PC-9 (cell line): ENCODE measurements around the gene CFAP74. TPM values are rescaled to one million over a fixed set of nuclear protein-coding genes. Genes with fewer than 3 reads are reported as not detected.

Experiments used
- BruUV-seq: library from RNA; stranded (reverse); fragments of 400-500 nt; replicated peaks from 2 replicates; lab custom pipeline; 2021; lab: Mats Ljungman, UMichigan
- CTCF ChIA-PET: fragments of 300-600 bp; sonication (Branson Sonifier 250); formaldehyde crosslinking; loops from one replicate; lab custom pipeline; 2022; ENCODE audit warnings: antibody characterized with exemption; lab: Charles Lee
- POLR2A ChIA-PET: fragments of 300-600 bp; sonication (Branson Sonifier 250); formaldehyde crosslinking; loops from one replicate; lab custom pipeline; 2022; ENCODE audit warnings: antibody characterized with exemption; ENCODE audit not compliant: unreplicated experiment; lab: Charles Lee
- DNase-seq, 2 experiments: peaks; one replicate each; pipeline versions ENCODE4 v3.0.0 to v3.0.0-alpha.2; 2015 to 2022; ENCODE audit warnings: mixed read lengths in 1 of 2
- H2AFZ ChIP-seq: fragments of 200-600 bp; sonication (generic); 2 replicates; pipeline ENCODE4 v1.8.1; 2017; ENCODE audit warnings: antibody characterized with exemption
- H3F3A ChIP-seq: fragments of 200-600 bp; sonication (generic); 2 replicates; pipeline ENCODE4 v1.8.1; 2017; ENCODE audit warnings: antibody characterized with exemption, mild to moderate bottlenecking, low read depth; ENCODE audit not compliant: insufficient read depth
- H3K27ac ChIP-seq: fragments of 200-600 bp; sonication (generic); 2 replicates; pipeline ENCODE4 v1.6.1; 2016; ENCODE audit warnings: mixed run types
- H3K27me3 ChIP-seq: fragments of 200-600 bp; sonication (generic); 2 replicates; pipeline ENCODE4 v1.6.1; 2016; ENCODE audit warnings: low read depth, mixed run types; ENCODE audit not compliant: insufficient read depth
- H3K36me3 ChIP-seq: fragments of 200-600 bp; sonication (generic); 2 replicates; pipeline ENCODE4 v1.6.1; 2016; ENCODE audit warnings: low read depth, mixed run types
- H3K4me1 ChIP-seq: fragments of 200-600 bp; sonication (generic); replicated peaks from 2 replicates; pipeline ENCODE4 v1.6.1; 2016; ENCODE audit warnings: mixed run types; ENCODE audit not compliant: insufficient read depth
- H3K4me2 ChIP-seq: fragments of 200-600 bp; sonication (generic); 2 replicates; pipeline ENCODE4 v1.6.1; 2017; ENCODE audit warnings: mixed run types
- H3K4me3 ChIP-seq: fragments of 200-600 bp; sonication (generic); 2 replicates; pipeline ENCODE4 v1.6.1; 2016; ENCODE audit warnings: mixed run types
- H3K79me2 ChIP-seq: fragments of 200-600 bp; sonication (generic); 2 replicates; pipeline ENCODE4 v1.6.1; 2017; ENCODE audit warnings: low read depth, mixed run types
- H3K9me2 ChIP-seq: fragments of 200-600 bp; sonication (generic); 2 replicates; pipeline ENCODE4 v1.8.1; 2017; ENCODE audit warnings: mild to moderate bottlenecking; ENCODE audit not compliant: insufficient read depth
- H3K9me3 ChIP-seq: fragments of 200-600 bp; sonication (generic); 2 replicates; pipeline ENCODE4 v1.8.1; 2016; ENCODE audit warnings: low read depth; ENCODE audit not compliant: insufficient read depth
- H4K20me1 ChIP-seq: fragments of 200-600 bp; sonication (generic); 2 replicates; pipeline ENCODE4 v1.8.1; 2017; ENCODE audit not compliant: insufficient read depth
- EZH2 ChIP-seq: fragments of 200-600 bp; sonication (generic); IDR thresholded peaks from 2 replicates; pipeline ENCODE4 v1.8.0; 2017; ENCODE audit warnings: antibody characterized with exemption, low read depth
- intact Hi-C: fragments of 100-400 bp; cut with micrococcal nuclease; formaldehyde crosslinking; loops from one replicate; pipeline ENCODE4 v1.10.0; 2022; ENCODE audit not compliant: unreplicated experiment
- total RNA-seq: library from RNA; stranded (reverse); gene quantifications from 2 replicates; pipeline ENCODE4 v1.2.3, GENCODE V29; 2021
- TF ChIP-seq, protein P1 (sequence below): fragments of 200-600 bp; sonication (generic); conservative IDR thresholded peaks from 2 replicates; pipeline ENCODE4 v1.6.1; 2017; ENCODE audit warnings: mixed run types, antibody characterized with exemption, mild to moderate bottlenecking, moderate library complexity

CFAP74 gene
- total RNA-seq, 1 experiment from 2014 or later, result 2.8 TPM

DNA sequence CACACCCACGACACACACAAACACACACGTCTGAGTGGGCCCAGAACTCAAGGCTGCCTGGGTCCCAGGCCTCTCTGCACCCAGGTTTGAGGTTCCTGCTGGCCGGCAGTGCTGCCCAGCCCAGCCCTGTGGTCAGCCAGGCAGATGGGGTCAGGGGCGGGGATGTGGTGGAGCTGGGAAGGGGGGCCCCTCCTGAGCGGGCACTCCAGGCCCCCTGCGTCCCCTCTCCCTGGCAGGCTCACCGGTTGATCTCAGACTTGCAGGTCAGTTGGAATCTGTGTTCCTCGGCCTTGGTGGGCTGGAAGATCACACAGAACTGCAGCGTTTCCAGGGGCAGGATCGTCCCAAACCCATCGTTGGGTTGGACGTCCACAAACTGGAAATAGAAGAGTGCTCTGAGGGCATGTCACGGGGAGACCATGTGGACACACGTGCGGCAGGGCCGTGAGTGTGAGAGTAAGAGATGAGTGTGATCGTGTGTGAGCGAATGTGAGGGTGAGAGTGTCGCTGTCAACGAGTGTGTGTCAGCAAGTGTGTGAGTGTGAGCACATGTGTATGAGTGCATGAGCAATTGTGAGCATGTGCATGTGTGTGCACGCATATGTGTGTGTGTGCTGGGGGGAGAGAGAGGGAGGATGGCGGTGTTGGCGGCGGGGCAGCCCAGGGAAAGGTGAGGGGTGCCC is 64.8 kb downstream of the CFAP74 start:
- CTCF ChIA-PET, result no interaction called here
- Histone ChIP-seq H3K36me3 (no peaks in the 10 kb centered on the region), H3F3A (no peaks in the 10 kb centered on the region)

DNA sequence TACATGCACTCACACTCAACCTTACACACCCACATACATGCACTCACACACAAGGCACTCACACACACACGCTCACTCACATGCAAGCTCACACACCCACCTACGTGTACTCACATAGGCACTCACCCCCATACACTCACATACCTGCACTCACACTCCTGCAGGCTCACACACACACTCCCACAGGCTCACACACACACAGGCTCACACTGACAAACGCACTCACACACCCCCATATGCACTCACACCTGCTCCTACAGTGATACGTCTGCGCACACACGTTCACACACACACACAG is 65.4 kb downstream of the CFAP74 start:
- no TSS peak for BruUV-seq
- H3K4me2 ChIP-seq, result no peak overlapping the region
- no peaks in the 10 kb centered on the region for H3K9me3 ChIP-seq
- no peaks in the 10 kb centered on the region for H4K20me1 ChIP-seq
- ChIA-PET CTCF (no interaction called here), POLR2A (no interaction called here)
- H2AFZ ChIP-seq, result no peak overlapping the region
- no peak for TF ChIP-seq EZH2
- TF ChIP-seq, protein P1, sequence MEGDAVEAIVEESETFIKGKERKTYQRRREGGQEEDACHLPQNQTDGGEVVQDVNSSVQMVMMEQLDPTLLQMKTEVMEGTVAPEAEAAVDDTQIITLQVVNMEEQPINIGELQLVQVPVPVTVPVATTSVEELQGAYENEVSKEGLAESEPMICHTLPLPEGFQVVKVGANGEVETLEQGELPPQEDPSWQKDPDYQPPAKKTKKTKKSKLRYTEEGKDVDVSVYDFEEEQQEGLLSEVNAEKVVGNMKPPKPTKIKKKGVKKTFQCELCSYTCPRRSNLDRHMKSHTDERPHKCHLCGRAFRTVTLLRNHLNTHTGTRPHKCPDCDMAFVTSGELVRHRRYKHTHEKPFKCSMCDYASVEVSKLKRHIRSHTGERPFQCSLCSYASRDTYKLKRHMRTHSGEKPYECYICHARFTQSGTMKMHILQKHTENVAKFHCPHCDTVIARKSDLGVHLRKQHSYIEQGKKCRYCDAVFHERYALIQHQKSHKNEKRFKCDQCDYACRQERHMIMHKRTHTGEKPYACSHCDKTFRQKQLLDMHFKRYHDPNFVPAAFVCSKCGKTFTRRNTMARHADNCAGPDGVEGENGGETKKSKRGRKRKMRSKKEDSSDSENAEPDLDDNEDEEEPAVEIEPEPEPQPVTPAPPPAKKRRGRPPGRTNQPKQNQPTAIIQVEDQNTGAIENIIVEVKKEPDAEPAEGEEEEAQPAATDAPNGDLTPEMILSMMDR, result no peak
- no peaks in the 10 kb centered on the region for H3K9me2 ChIP-seq
- intact Hi-C loops, result no loop called here
- no peaks in the 10 kb centered on the region for H3K79me2 ChIP-seq
- H3K27me3 ChIP-seq, result peaks cover 65% of the 10 kb centered on the region
- H3F3A ChIP-seq, result no peaks in the 10 kb centered on the region
- no peak overlapping the region for H3K4me3 ChIP-seq
- no peak overlapping the region for H3K27ac ChIP-seq
- DNase-seq, result no peak
- no peaks in the 10 kb centered on the region for H3K36me3 ChIP-seq
- H3K4me1 ChIP-seq, result no peaks in the 10 kb centered on the region

More for the DNA sequence above, 64.8 kb downstream of the CFAP74 start:
- no peaks in the 10 kb centered on the region for H3K9me2 ChIP-seq
- H3K4me3 ChIP-seq, result no peak overlapping the region
- H3K27ac ChIP-seq, result no peak overlapping the region
- H2AFZ ChIP-seq, result no peak overlapping the region
- BruUV-seq, result no TSS peak
- H3K9me3 ChIP-seq, result no peaks in the 10 kb centered on the region
- DNase-seq, result no peak
- peaks cover 62% of the 10 kb centered on the region for H3K27me3 ChIP-seq
- intact Hi-C loops, result no loop called here
- H4K20me1 ChIP-seq, result no peaks in the 10 kb centered on the region
- H3K79me2 ChIP-seq, result no peaks in the 10 kb centered on the region
- POLR2A ChIA-PET, result no interaction called here
- TF ChIP-seq EZH2, result no peak
- TF ChIP-seq, protein P1, result no peak
- H3K4me2 ChIP-seq, result no peak overlapping the region
- no peaks in the 10 kb centered on the region for H3K4me1 ChIP-seq

DNA sequence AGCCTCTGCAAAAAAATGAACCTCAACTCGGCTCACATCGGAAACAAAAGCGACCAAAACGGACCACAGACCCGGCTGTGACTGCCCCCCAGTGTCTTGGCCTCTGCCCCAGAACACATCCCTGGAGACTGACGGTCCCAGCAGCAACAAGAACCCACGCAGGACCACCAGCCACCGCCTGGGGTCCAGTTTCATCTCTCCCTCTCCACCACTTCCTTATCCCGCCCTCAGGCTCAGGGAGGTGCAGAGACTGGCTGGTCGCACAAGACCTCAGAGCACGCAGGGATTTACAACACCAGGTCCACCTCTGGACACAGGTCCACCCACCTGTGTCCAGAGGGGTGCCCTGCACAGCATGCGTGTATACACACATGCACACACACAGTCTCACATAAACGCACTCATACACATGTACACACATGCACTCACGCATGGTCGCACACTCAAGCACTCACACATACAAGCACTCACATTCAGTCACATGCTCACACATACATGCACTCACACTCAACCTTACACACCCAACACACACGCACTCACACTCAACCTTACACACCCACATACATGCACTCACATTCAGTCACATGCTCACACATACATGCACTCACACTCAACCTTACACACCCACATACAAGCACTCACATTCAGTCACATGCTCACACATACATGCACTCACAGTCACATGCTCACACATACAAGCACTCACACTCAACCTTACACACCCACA is 65.9 kb downstream of the CFAP74 start:
- BruUV-seq, result no TSS peak
- intact Hi-C loops, result no loop called here

More for the DNA sequence above, 65.9 kb downstream of the CFAP74 start:
- H3K27me3 ChIP-seq, result peaks cover 62% of the 10 kb centered on the region
- H3K36me3 ChIP-seq, result no peaks in the 10 kb centered on the region
- POLR2A ChIA-PET, result no interaction called here
- no peaks in the 10 kb centered on the region for H3K4me1 ChIP-seq
- H4K20me1 ChIP-seq, result no peaks in the 10 kb centered on the region
- H3F3A ChIP-seq, result no peaks in the 10 kb centered on the region
- no peak overlapping the region for H3K27ac ChIP-seq
- no peaks in the 10 kb centered on the region for H3K79me2 ChIP-seq
- H3K4me2 ChIP-seq, result no peak overlapping the region
- TF ChIP-seq, protein P1, result no peak
- TF ChIP-seq EZH2, result no peak
- DNase-seq, result no peak
- CTCF ChIA-PET, result no interaction called here
- H3K9me2 ChIP-seq, result no peaks in the 10 kb centered on the region
- H3K9me3 ChIP-seq, result no peaks in the 10 kb centered on the region
- H2AFZ ChIP-seq, result no peak overlapping the region
- no peak overlapping the region for H3K4me3 ChIP-seq
